Esophagus squamous epithelium (tissue), 5 donors: ENCODE results near the gene DUOXA2. TPM values are rescaled to one million over a fixed set of nuclear protein-coding genes. Genes with fewer than 3 reads are reported as not detected.

ENCODE experiments used
- DNase-seq: peaks from one replicate; lab custom pipeline; 2025; lab: John Stamatoyannopoulos, UW
- H3K27ac ChIP-seq, 4 donors: fragments of 200-600 bp; sonication (generic); one replicate each; pipeline ENCODE4 v1.5.1; 2016 to 2019; ENCODE audit warnings: mild to moderate bottlenecking in 1 of 4
- H3K27me3 ChIP-seq, 4 donors: fragments of 200-600 bp; sonication (generic); 1 replicate in 3 of 4; 2 replicates in 1 of 4; pipeline versions ENCODE4 v1.5.1 to v1.6.0; 2017 to 2021; ENCODE audit warnings: antibody characterized with exemption in 1 of 4
- H3K36me3 ChIP-seq, 3 donors: fragments of 200-600 bp; sonication (generic); one replicate each; pipeline ENCODE4 v1.5.1; 2016 to 2019
- H3K4me1 ChIP-seq, 3 donors: fragments of 200-600 bp; sonication (generic); one replicate each; pipeline ENCODE4 v1.5.1; 2017 to 2019
- H3K4me3 ChIP-seq, 4 donors: fragments of 200-600 bp; sonication (generic); 1 replicate in 3 of 4; 2 replicates in 1 of 4; pipeline ENCODE4 v1.5.1; 2016 to 2019; ENCODE audit warnings: mild to moderate bottlenecking in 2 of 4, moderate library complexity in 1 of 4
- H3K9me3 ChIP-seq, 3 donors: fragments of 200-600 bp; sonication (generic); one replicate each; pipeline ENCODE4 v1.5.1; 2016 to 2019
- CTCF ChIP-seq, 6 experiments: fragments of 450-650 bp in 4 of 6; fragments of 200-600 bp in 2 of 6; sonication (generic) in 2 of 6; IDR thresholded peaks; one replicate each; pipeline ENCODE4 v1.5.1; 2016 to 2019; ENCODE audit warnings: antibody characterized with exemption in 6 of 6, mild to moderate bottlenecking in 4 of 6, moderate library complexity in 4 of 6
- POLR2A ChIP-seq, 4 donors: fragments of 450-650 bp; IDR thresholded peaks; one replicate each; pipeline ENCODE4 v1.6.1; 2017; ENCODE audit warnings: antibody characterized with exemption in 4 of 4, mild to moderate bottlenecking in 4 of 4, moderate library complexity in 3 of 4
- WGBS, 2 donors: methylation state at CpG; one replicate each; pipeline ENCODE4 v1.1.5; 2018; 5-methylcytosine and 5-hydroxymethylcytosine counted together
- intact Hi-C: fragments of 100-400 bp; cut with DNase I; formaldehyde crosslinking; loops from one replicate; pipeline ENCODE4 v1.15.0; 2022
- total RNA-seq, 4 donors: library from RNA; depleted of rRNA; stranded (reverse); fragments of >200 nt; gene quantifications; one replicate each; pipeline ENCODE4 v1.1.0, GENCODE V29; 2016
- donor health status: DM: yes; HTN: yes; CAD: no.

The DUOXA2 gene
- total RNA-seq, 4 donors from 2014 or later, result 6.3 to 20.6 (median 13.6) TPM; not detected in 1

GRCh38 chr15:45139770-45140169 lies 25.6 kb downstream of the DUOXA2 start:
- DNase-seq, result no peak
- H3K4me3 ChIP-seq, result no peak overlapping the region
- intact Hi-C loops, result no loop called here
- no peaks in the 10 kb centered on the region for H3K9me3 ChIP-seq
- H3K27me3 ChIP-seq, result peaks cover 0 to 51% (median 0%) of the 10 kb centered on the region in 4 donors
- no peak for TF ChIP-seq POLR2A (IDR thresholded peaks at IDR 0.05)
- TF ChIP-seq CTCF (IDR thresholded peaks at IDR 0.05), result no peak
- 80 to 85% methylated on average over 6 of the region's 6 CpGs for WGBS, 2 donors
- H3K27ac ChIP-seq, result no peak overlapping the region
- H3K4me1 ChIP-seq, result peaks cover 0 to 10% (median 5%) of the 10 kb centered on the region in 3 donors
- H3K36me3 ChIP-seq, result peaks cover 0 to 97% (median 10%) of the 10 kb centered on the region in 3 donors

GRCh38 chr15:45140557-45141250 lies 26.6 kb downstream of the DUOXA2 start:
- Histone ChIP-seq H3K9me3 (no peaks in the 10 kb centered on the region), H3K27me3 (peaks cover 0 to 44% (median 0%) of the 10 kb centered on the region in 4 donors), H3K4me1 (peaks cover 0 to 11% (median 0%) of the 10 kb centered on the region in 3 donors), H3K27ac (no peak overlapping the region), H3K36me3 (peaks cover 0 to 99% (median 5%) of the 10 kb centered on the region in 3 donors), H3K4me3 (no peak overlapping the region)
- no peak for DNase-seq
- TF ChIP-seq POLR2A (IDR thresholded peaks at IDR 0.05) (no peak), CTCF (IDR thresholded peaks at IDR 0.05) (no peak)
- intact Hi-C loops, result no loop called here
- 89 to 91% methylated on average over 3 to 8 of the region's 10 CpGs for WGBS, 2 donors

DNA sequence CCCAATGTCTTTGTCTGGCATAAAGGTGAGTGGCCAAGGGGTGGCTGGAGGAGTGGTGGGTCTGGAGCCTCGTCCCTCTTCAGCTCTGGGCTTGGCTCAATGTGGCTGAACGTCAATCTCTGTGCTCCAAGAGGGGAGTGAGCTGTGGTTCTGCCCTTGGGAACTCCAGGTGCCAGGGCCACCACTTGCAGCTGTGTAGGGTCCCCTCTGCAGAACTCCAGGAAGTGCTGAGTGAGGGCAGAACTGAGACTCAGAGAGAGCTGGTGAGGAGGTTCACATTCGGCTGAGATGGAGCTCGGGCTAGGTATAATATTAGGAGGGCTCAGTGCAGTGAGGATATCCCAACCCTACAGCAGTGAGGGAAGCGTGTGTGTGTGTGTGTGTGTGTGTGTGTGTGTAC lies 27.3 kb downstream of the DUOXA2 start:
- WGBS, 2 donors, result 60 to 69% methylated on average over 1 to 2 of the region's 5 CpGs
- peaks cover 0 to 18% (median 0%) of the 10 kb centered on the region in 3 donors for H3K4me1 ChIP-seq
- H3K27ac ChIP-seq, result no peak overlapping the region
- H3K9me3 ChIP-seq, result no peaks in the 10 kb centered on the region
- peaks cover 0 to 38% (median 0%) of the 10 kb centered on the region in 4 donors for H3K27me3 ChIP-seq
- TF ChIP-seq POLR2A (IDR thresholded peaks at IDR 0.05) (no peak), CTCF (IDR thresholded peaks at IDR 0.05) (no peak)
- no peak for DNase-seq
- no peak overlapping the region for H3K4me3 ChIP-seq
- H3K36me3 ChIP-seq, result peaks cover 0 to 96% (median 5%) of the 10 kb centered on the region in 3 donors
- intact Hi-C loops, result no loop called here

- Histone ChIP-seq H3K27ac (no peak overlapping the region), H3K27me3 (peaks cover 0 to 27% (median 0%) of the 10 kb centered on the region in 4 donors), H3K4me3 (no peak overlapping the region), H3K9me3 (no peaks in the 10 kb centered on the region), H3K36me3 (peaks cover 0 to 95% (median 5%) of the 10 kb centered on the region in 3 donors), H3K4me1 (peaks cover 0 to 34% (median 3%) of the 10 kb centered on the region in 3 donors)
- 100% methylated on average over 1 of the region's 7 CpGs; no CpG with 5 or more reads in 1 of the 2 donors for WGBS, 2 donors
- no peak for DNase-seq
- intact Hi-C loops, result no loop called here
- TF ChIP-seq POLR2A (IDR thresholded peaks at IDR 0.05) (no peak), CTCF (IDR thresholded peaks at IDR 0.05) (no peak)
Observed at GRCh38 chr15:45143056-45143455, 28.9 kb downstream of the DUOXA2 start.

- Histone ChIP-seq H3K4me1 (peaks cover 0 to 43% (median 10%) of the 10 kb centered on the region in 3 donors), H3K9me3 (no peaks in the 10 kb centered on the region), H3K4me3 (no peak overlapping the region), H3K36me3 (peaks cover 0 to 92% (median 5%) of the 10 kb centered on the region in 3 donors), H3K27ac (no peak overlapping the region), H3K27me3 (peaks cover 0 to 19% (median 0%) of the 10 kb centered on the region in 4 donors)
- 89% methylated on average over 5 of the region's 11 CpGs; no CpG with 5 or more reads in 1 of the 2 donors for WGBS, 2 donors
- intact Hi-C loops, result no loop called here
- TF ChIP-seq CTCF (IDR thresholded peaks at IDR 0.05) (no peak), POLR2A (IDR thresholded peaks at IDR 0.05) (no peak)
- DNase-seq, result no peak
Observed at GRCh38 chr15:45143946-45144345, 29.8 kb downstream of the DUOXA2 start.
